HepG2 (cell line): ENCODE data around the gene SYNDIG1. TPM values are rescaled to one million over a fixed set of nuclear protein-coding genes. Genes with fewer than 3 reads are reported as not detected.

Source experiments
- ATAC-seq: fragments of 200-7000 bp; cut with Tn5 transposase; 3 replicates; pipeline ENCODE4 v1.9.1; 2020; ENCODE audit warnings: mild to moderate bottlenecking, moderate library complexity
- BruUV-seq: library from RNA; stranded (reverse); fragments of 400-500 nt; replicated peaks from 2 replicates; lab custom pipeline; 2021; lab: Mats Ljungman, UMichigan
- CTCF ChIA-PET: fragments of 300-600 bp; formaldehyde crosslinking; extraction: SDS; loops from one replicate; lab custom pipeline; 2021; ENCODE audit warnings: low total read pairs, inconsistent platforms, low intra/inter-chr PET ratio; lab: Yijun Ruan, JAX
- POLR2A ChIA-PET: fragments of 350-600 bp; sonication (Branson Sonifier 250); formaldehyde crosslinking; loops from one replicate; lab custom pipeline; 2020; ENCODE audit warnings: antibody characterized with exemption, inconsistent platforms; lab: Yijun Ruan, JAX
- DNase-seq: peaks from one replicate; pipeline ENCODE4 v3.0.0-alpha.2; 2015; ENCODE audit warnings: low spot score
- FAIRE-seq: peaks from 3 replicates; lab custom pipeline; 2011; peaks lifted over from hg19 to GRCh38; lab: Jason Lieb, UNC
- H2AFZ ChIP-seq: one replicate; pipeline ENCODE4 v1.6.1; 2011; ENCODE audit warnings: low read length, inconsistent platforms
- H3K27ac ChIP-seq: fragments of 300-600 bp; 3 replicates; pipeline ENCODE4 v1.8.0; 2011; ENCODE audit warnings: mixed run types, mild to moderate bottlenecking, mixed read lengths, low read length, inconsistent platforms; ENCODE audit not compliant: insufficient read depth; ENCODE audit errors: extremely low read length
- H3K27me3 ChIP-seq, 2 experiments: fragments of 200-600 bp in 1 of 2; 2 replicates in 1 of 2; 3 replicates in 1 of 2; pipeline versions ENCODE4 v1.6.0 to v1.8.0; 2011; ENCODE audit warnings: low read length in 2 of 2, mild to moderate bottlenecking in 2 of 2, moderate library complexity in 2 of 2, inconsistent platforms in 1 of 2; ENCODE audit not compliant: insufficient read depth in 2 of 2, control insufficient read depth in 1 of 2
- H3K36me3 ChIP-seq, 2 experiments: fragments of 200-600 bp in 1 of 2; replicated peaks in 1 of 2; 2 replicates in 1 of 2; 3 replicates in 1 of 2; pipeline versions ENCODE4 v1.5.1 to v1.8.0; 2011; ENCODE audit warnings: low read length in 2 of 2, inconsistent platforms in 1 of 2; ENCODE audit not compliant: insufficient read depth in 2 of 2, control insufficient read depth in 1 of 2
- H3K4me1 ChIP-seq: 2 replicates; pipeline ENCODE4 v1.5.1; 2012; ENCODE audit warnings: low read length, inconsistent platforms; ENCODE audit not compliant: insufficient read depth
- H3K4me2 ChIP-seq: 2 replicates; pipeline ENCODE4 v1.6.0; 2011; ENCODE audit warnings: low read depth, low read length, inconsistent platforms
- H3K4me3 ChIP-seq, 3 experiments: fragments of 200-600 bp in 1 of 3; sonication (generic), shearing (Covaris generic) in 1 of 3; replicated peaks in 1 of 3; 2 replicates each; pipeline ENCODE4 v1.5.1; 2011 to 2016; ENCODE audit warnings: low read length in 3 of 3, inconsistent platforms in 2 of 3, low read depth in 2 of 3, mild to moderate bottlenecking in 2 of 3, control low read depth in 1 of 3, mixed read lengths in 1 of 3; ENCODE audit not compliant: insufficient read depth in 1 of 3
- H3K79me2 ChIP-seq: one replicate; pipeline ENCODE4 v1.6.1; 2011; ENCODE audit warnings: low read length, inconsistent platforms; ENCODE audit not compliant: insufficient read depth
- H3K9ac ChIP-seq: 2 replicates; pipeline ENCODE4 v1.6.0; 2011; ENCODE audit warnings: mild to moderate bottlenecking, low read depth, low read length, inconsistent platforms; ENCODE audit not compliant: insufficient read depth
- H3K9me3 ChIP-seq: 2 replicates; pipeline ENCODE4 v1.5.1; 2012; ENCODE audit warnings: mild to moderate bottlenecking, low read length
- H4K20me1 ChIP-seq: 2 replicates; pipeline ENCODE4 v1.6.0; 2011; ENCODE audit warnings: inconsistent platforms, mild to moderate bottlenecking, low read length, moderate library complexity; ENCODE audit not compliant: insufficient read depth
- ARNT ChIP-seq: fragments of 450-650 bp; IDR thresholded peaks from 2 replicates; pipeline ENCODE4 v1.6.1; 2017
- CEBPG ChIP-seq: IDR thresholded peaks from 2 replicates; pipeline ENCODE4 v1.6.1; 2016
- DMAP1 ChIP-seq: IDR thresholded peaks from 2 replicates; pipeline ENCODE4 v1.6.1; 2016
- TARDBP ChIP-seq: sonication (generic); formaldehyde crosslinking; IDR thresholded peaks from 2 replicates; pipeline ENCODE4 v1.8.0; 2022; ENCODE audit warnings: mild to moderate bottlenecking, missing genetic modification reagents
- ZBED4 ChIP-seq: sonication (generic); formaldehyde crosslinking; IDR thresholded peaks from 2 replicates; pipeline ENCODE4 v1.4.0; 2020; ENCODE audit warnings: missing genetic modification reagents, borderline replicate concordance
- ZBTB10 ChIP-seq: sonication (generic); formaldehyde crosslinking; IDR thresholded peaks from 2 replicates; pipeline ENCODE4 v1.4.0; 2020; ENCODE audit warnings: missing genetic modification reagents, borderline replicate concordance
- ZBTB49 ChIP-seq: sonication (generic); formaldehyde crosslinking; IDR thresholded peaks from 2 replicates; pipeline ENCODE4 v1.4.0; 2020; ENCODE audit warnings: missing genetic modification reagents, borderline replicate concordance
- ZFP36 ChIP-seq: fragments of 150-350 bp; IDR thresholded peaks from 2 replicates; pipeline ENCODE4 v1.6.1; 2018; ENCODE audit warnings: borderline replicate concordance, low read length, low read depth; ENCODE audit not compliant: partially characterized antibody
- ZNF329 ChIP-seq: sonication (generic); formaldehyde crosslinking; IDR thresholded peaks from 2 replicates; pipeline ENCODE4 v1.9.0; 2021; ENCODE audit warnings: low read depth, mild to moderate bottlenecking, missing genetic modification reagents
- ZNF557 ChIP-seq: sonication (generic); formaldehyde crosslinking; IDR thresholded peaks from 2 replicates; pipeline ENCODE4 v1.4.0; 2020; ENCODE audit warnings: missing genetic modification reagents
- ZNF691 ChIP-seq: sonication (generic); formaldehyde crosslinking; IDR thresholded peaks from 2 replicates; pipeline ENCODE4 v1.4.0; 2020; ENCODE audit warnings: missing genetic modification reagents, low read depth, mild to moderate bottlenecking, borderline replicate concordance
- WGBS: methylation state at CpG from one replicate; pipeline ENCODE4 v1.1.6; 2017; ENCODE audit warnings: low lambda C conversion rate; 5-methylcytosine and 5-hydroxymethylcytosine counted together
- in situ Hi-C: cut with HindIII; loops from 2 replicates; pipeline ENCODE4 v1.10.0; 2017; ENCODE audit warnings: low pct_unique_long_range_greater_than_20kb; ENCODE audit not compliant: extremely low pct_ligation_motif_present
- intact Hi-C: fragments of 100-400 bp; cut with micrococcal nuclease; formaldehyde crosslinking; loops from one replicate; pipeline ENCODE4 v1.10.0; 2022; ENCODE audit not compliant: unreplicated experiment
- polyA plus RNA-seq, 8 experiments: library from polyadenylated mRNA; depleted of rRNA in 3 of 8; stranded (reverse) in 7 of 8; unstranded in 1 of 8; fragments of >200 nt; fragmentation: Illumina TruSeq in 4 of 8; extraction: Trizol in 4 of 8; gene quantifications; 2 replicates each; pipeline versions ENCODE4 v1.2.1 to v1.2.3, GENCODE V29; 2011 to 2016; ENCODE audit warnings: low read depth in 4 of 8, missing spikeins in 1 of 8, mixed read lengths in 1 of 8; ENCODE audit not compliant: insufficient read depth in 1 of 8
- total RNA-seq, 5 experiments: library from RNA; depleted of rRNA; stranded (reverse); fragments of >200 nt; fragmentation: Illumina TruSeq; extraction: Trizol; gene quantifications; 2 replicates each; pipeline ENCODE4 v1.2.3, GENCODE V29; 2016; ENCODE audit warnings: low read depth in 1 of 5

Gene SYNDIG1
- total and polyA plus RNA-seq, 2 of the 13 experiments (the other 11 are each of a cell fraction or from before 2014, with no cell fraction given): not detected

GRCh38 chr20:24452016-24452415, 17.4 kb upstream of the SYNDIG1 start (continued):
- TF ChIP-seq ZNF691: no peak
- TF ChIP-seq ZNF329 (CRISPR knock-in tag): no peak
- no peak for TF ChIP-seq ZFP36
- TF ChIP-seq TARDBP (CRISPR knock-in tag): no peak
- TF ChIP-seq ZBTB10 (CRISPR knock-in tag): no peak
- no peak for TF ChIP-seq ARNT

GRCh38 chr20:24452498-24453127, 16.8 kb upstream of the SYNDIG1 start:
- intact Hi-C loops: no loop called here
- ChIA-PET CTCF (no interaction called here), POLR2A (no interaction called here)
- H3K4me2 ChIP-seq: no peak overlapping the region
- no TSS peak for BruUV-seq
- H2AFZ ChIP-seq: no peak overlapping the region
- in situ Hi-C loops: no loop called here
- no peaks in the 10 kb centered on the region for H3K4me1 ChIP-seq
- no peaks in the 10 kb centered on the region for H4K20me1 ChIP-seq
- ATAC-seq (peak; percentile 75), DNase-seq (no peak), FAIRE-seq (no peak)
- H3K36me3 ChIP-seq: no peaks in the 10 kb centered on the region
- H3K9me3 ChIP-seq: no peaks in the 10 kb centered on the region
- no peak overlapping the region for H3K27ac ChIP-seq
- no peak overlapping the region for H3K9ac ChIP-seq
- no peaks in the 10 kb centered on the region for H3K79me2 ChIP-seq
- WGBS: 14% methylated on average over 9 of the region's 9 CpGs
- H3K27me3 ChIP-seq: peaks cover 0 to 6% of the 10 kb centered on the region in 2 experiments; a peak in 2 of 5 replicates
- H3K4me3 ChIP-seq: no peak overlapping the region
- TF ChIP-seq ZNF557 (CRISPR knock-in tag) (no peak), ZBED4 (CRISPR knock-in tag) (no peak), DMAP1 (no peak), CEBPG (CRISPR knock-in tag) (no peak), ZBTB49 (CRISPR knock-in tag) (no peak)
